Natural killer cell (primary cell): Measurements from ENCODE around the gene ATP2B1. TPM values are rescaled to one million over a fixed set of nuclear protein-coding genes. Genes with fewer than 3 reads are reported as not detected.

Experiments used
- ATAC-seq, 3 donors: fragments of 150-1000 bp in 2 of 3; fragments of 200-7000 bp in 1 of 3; cut with Tn5 transposase; 1 replicate in 1 of 3; 2 replicates in 2 of 3; pipeline ENCODE4 v1.10.0; 2021; ENCODE audit warnings: mild to moderate bottlenecking in 2 of 3, moderate library complexity in 2 of 3
- DNase-seq, 2 donors: peaks; one replicate each; pipeline versions ENCODE4 v3.0.0 to v3.0.0-alpha.2; 2013 to 2021; ENCODE audit warnings: mixed read lengths in 1 of 2
- H3K27ac ChIP-seq: one replicate; pipeline ENCODE4 v1.5.1; 2013; ENCODE audit warnings: mild to moderate bottlenecking, low read length
- H3K27me3 ChIP-seq: one replicate; pipeline ENCODE4 v1.6.1; 2013; ENCODE audit warnings: low read length; ENCODE audit not compliant: control insufficient read depth, insufficient read depth
- H3K36me3 ChIP-seq: one replicate; pipeline ENCODE4 v1.6.1; 2013; ENCODE audit warnings: low read length; ENCODE audit not compliant: control insufficient read depth, insufficient read depth
- H3K4me1 ChIP-seq: one replicate; pipeline ENCODE4 v1.6.1; 2013; ENCODE audit warnings: low read length; ENCODE audit not compliant: control insufficient read depth, insufficient read depth
- H3K4me3 ChIP-seq: one replicate; pipeline ENCODE4 v1.5.1; 2013; ENCODE audit warnings: low read length
- H3K9me3 ChIP-seq: one replicate; pipeline ENCODE4 v1.6.1; 2013; ENCODE audit warnings: low read length; ENCODE audit not compliant: control insufficient read depth, insufficient read depth
- H3K27ac Mint-ChIP-seq, 2 donors: one replicate each; pipeline ENCODE4 v1.8.0; 2022; ENCODE audit warnings: mild to moderate bottlenecking in 2 of 2, mixed read lengths in 2 of 2, moderate library complexity in 1 of 2
- H3K27me3 Mint-ChIP-seq, 2 donors: one replicate each; pipeline ENCODE4 v1.8.0; 2022; ENCODE audit warnings: low read depth in 2 of 2, mixed read lengths in 2 of 2
- H3K36me3 Mint-ChIP-seq: one replicate; pipeline ENCODE4 v1.8.0; 2022; ENCODE audit warnings: mixed read lengths
- H3K4me1 Mint-ChIP-seq, 2 donors: one replicate each; pipeline ENCODE4 v1.8.0; 2022; ENCODE audit warnings: mixed read lengths in 2 of 2
- H3K4me3 Mint-ChIP-seq: one replicate; pipeline ENCODE4 v1.8.0; 2022; ENCODE audit warnings: mild to moderate bottlenecking, moderate library complexity, mixed read lengths
- H3K9me3 Mint-ChIP-seq, 2 donors: one replicate each; pipeline ENCODE4 v1.8.0; 2022; ENCODE audit warnings: mixed read lengths in 2 of 2
- CTCF ChIP-seq: fragments of 200-600 bp; IDR thresholded peaks from one replicate; pipeline ENCODE4 v1.8.0; 2022; ENCODE audit warnings: antibody characterized with exemption
- WGBS: methylation state at CpG from one replicate; pipeline ENCODE4 v1.1.7; 2013; ENCODE audit warnings: missing lambda C conversion rate; ENCODE audit not compliant: insufficient coverage; 5-methylcytosine and 5-hydroxymethylcytosine counted together
- intact Hi-C: fragments of 100-400 bp; cut with micrococcal nuclease; formaldehyde crosslinking; loops from one replicate; pipeline ENCODE4 v1.14.2; 2022
- total RNA-seq, 4 donors: library from RNA; stranded (reverse); fragments of 120-200 nt in 1 of 4; gene quantifications; one replicate each; pipeline versions ENCODE4 v1.2.3 to v1.2.4, GENCODE V29; 2013 to 2022

ATP2B1 gene
- total RNA-seq, 3 donors from 2014 or later (not counting 1 experiment from before 2014, with no cell fraction given), result 87.8 to 97.6 (median 97.3) TPM

- ATAC-seq, result no peak
- H3K4me1 Mint-ChIP-seq, result peaks cover 46 to 56% of the 10 kb centered on the region in 2 donors
- TF ChIP-seq CTCF, result no peak
- intact Hi-C loops, result no loop called here
- H3K27me3 Mint-ChIP-seq, result no peaks in the 10 kb centered on the region
- Histone ChIP-seq H3K27ac (no peak overlapping the region), H3K4me3 (no peak overlapping the region), H3K36me3 (peaks cover 12% of the 10 kb centered on the region), H3K9me3 (no peaks in the 10 kb centered on the region), H3K4me1 (no peaks in the 10 kb centered on the region), H3K27me3 (no peaks in the 10 kb centered on the region)
- no peaks in the 10 kb centered on the region for H3K36me3 Mint-ChIP-seq
- no peak for DNase-seq
- H3K9me3 Mint-ChIP-seq, result no peaks in the 10 kb centered on the region
- WGBS, result no CpG with 5 or more reads among the region's 1 CpG
- no peak overlapping the region for H3K27ac Mint-ChIP-seq
- H3K4me3 Mint-ChIP-seq, result no peak overlapping the region
Observed at GRCh38 chr12:89657739-89658138, 50.9 kb downstream of the ATP2B1 start.

GRCh38 chr12:89657066-89657465 is 51.6 kb downstream of the ATP2B1 start:
- H3K36me3 Mint-ChIP-seq, result peaks cover 2% of the 10 kb centered on the region
- H3K27ac ChIP-seq, result no peak overlapping the region
- ATAC-seq, result no peak
- no peak for DNase-seq
- no peaks in the 10 kb centered on the region for H3K9me3 Mint-ChIP-seq
- WGBS, result 85% methylated on average over 2 of the region's 2 CpGs
- no peaks in the 10 kb centered on the region for H3K27me3 ChIP-seq
- H3K27ac Mint-ChIP-seq, result peak overlapping the region in 1 of 2 donors; percentile 0
- H3K27me3 Mint-ChIP-seq, result no peaks in the 10 kb centered on the region
- H3K4me1 Mint-ChIP-seq, result peaks cover 40 to 53% of the 10 kb centered on the region in 2 donors
- H3K4me3 ChIP-seq, result no peak overlapping the region
- no peak overlapping the region for H3K4me3 Mint-ChIP-seq
- intact Hi-C loops, result no loop called here
- peaks cover 12% of the 10 kb centered on the region for H3K36me3 ChIP-seq
- H3K4me1 ChIP-seq, result no peaks in the 10 kb centered on the region
- no peak for TF ChIP-seq CTCF
- no peaks in the 10 kb centered on the region for H3K9me3 ChIP-seq

DNA sequence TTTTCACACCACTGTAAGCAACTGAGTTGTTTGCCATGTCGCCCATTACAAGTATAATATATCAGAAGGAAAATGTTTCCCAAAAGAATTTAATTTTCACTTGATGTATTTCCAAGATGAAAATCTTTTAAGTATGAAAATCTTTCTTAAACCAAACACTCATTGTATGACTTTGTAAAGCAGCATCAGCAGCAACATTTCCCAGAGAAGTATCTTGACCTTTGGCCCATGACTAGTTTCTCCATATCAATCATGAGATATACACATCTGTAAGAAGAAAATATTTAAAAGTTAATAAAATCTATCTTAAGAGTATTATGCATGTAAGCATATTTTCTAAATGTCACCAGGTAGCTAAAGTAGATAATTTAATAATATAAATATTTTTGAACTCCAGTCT is 52.8 kb downstream of the ATP2B1 start:
- Histone ChIP-seq H3K36me3 (peaks cover 12% of the 10 kb centered on the region), H3K27me3 (no peaks in the 10 kb centered on the region), H3K27ac (no peak overlapping the region), H3K4me1 (no peaks in the 10 kb centered on the region), H3K9me3 (no peaks in the 10 kb centered on the region), H3K4me3 (no peak overlapping the region)
- no CpG with 5 or more reads among the region's 1 CpG for WGBS
- H3K27me3 Mint-ChIP-seq, result no peaks in the 10 kb centered on the region
- H3K4me1 Mint-ChIP-seq, result peaks cover 32 to 50% of the 10 kb centered on the region in 2 donors
- DNase-seq, result no peak
- intact Hi-C loops, result no loop called here
- no peak overlapping the region for H3K27ac Mint-ChIP-seq
- no peak overlapping the region for H3K4me3 Mint-ChIP-seq
- peaks cover 4% of the 10 kb centered on the region for H3K36me3 Mint-ChIP-seq
- no peak for ATAC-seq
- H3K9me3 Mint-ChIP-seq, result no peaks in the 10 kb centered on the region
- TF ChIP-seq CTCF, result no peak

DNA sequence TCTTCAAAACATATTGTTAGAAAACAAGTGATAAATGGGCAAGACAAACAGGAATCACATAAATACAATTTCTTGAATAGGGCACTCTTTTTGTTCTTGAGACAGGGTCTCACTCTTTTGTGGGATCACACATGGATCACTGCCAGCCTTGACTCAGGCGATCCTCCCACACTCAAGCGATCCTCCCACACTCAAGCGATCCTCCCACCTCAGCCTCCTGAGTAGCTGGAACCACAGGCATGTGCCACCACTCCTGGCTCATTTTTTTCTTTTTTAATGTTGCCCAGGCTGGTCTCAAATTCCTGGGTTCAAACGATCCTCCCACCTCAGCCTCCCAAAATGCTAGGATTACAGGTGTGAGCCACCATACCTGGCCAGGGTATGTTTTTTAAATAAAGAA is 57.4 kb downstream of the ATP2B1 start:
- Histone ChIP-seq H3K27me3 (no peaks in the 10 kb centered on the region), H3K9me3 (no peaks in the 10 kb centered on the region), H3K4me3 (no peak overlapping the region), H3K4me1 (no peaks in the 10 kb centered on the region), H3K36me3 (peaks cover 14% of the 10 kb centered on the region), H3K27ac (no peak overlapping the region)
- Mint-ChIP-seq H3K27ac (no peak overlapping the region), H3K36me3 (peaks cover 19% of the 10 kb centered on the region), H3K27me3 (no peaks in the 10 kb centered on the region), H3K4me3 (no peak overlapping the region), H3K4me1 (peaks cover 33 to 58% of the 10 kb centered on the region in 2 donors), H3K9me3 (no peaks in the 10 kb centered on the region)
- ATAC-seq (no peak), DNase-seq (no peak)
- no peak for TF ChIP-seq CTCF
- 98% methylated on average over 3 of the region's 4 CpGs for WGBS
- intact Hi-C loops, result no loop called here
